ENCODE measurements around the gene PSMD12.
"Not testable (repeated sequence)": the region's sequence is repeated elsewhere in the genome, so short reads cannot be mapped to it uniquely, and the experiment has no call there.

PSMD12 gene

GRCh38 chr17:67310406-67310805, 56.0 kb downstream of the PSMD12 start:
- no peak for DNase-seq (ENCODE audit: low spot score)

GRCh38 chr17:67305446-67306235, 60.7 kb downstream of the PSMD12 start:
- DNase-seq (ENCODE audit: low spot score): not testable (repeated sequence)

GRCh38 chr17:67297454-67297960, 68.9 kb downstream of the PSMD12 start:
- DNase-seq (ENCODE audit: low spot score): no peak

- no peak for DNase-seq (ENCODE audit: low spot score)
Measured at GRCh38 chr17:67294451-67295199, 71.8 kb downstream of the PSMD12 start.

GRCh38 chr17:67293251-67294203, 72.8 kb downstream of the PSMD12 start:
- peak; percentile 72 for DNase-seq (ENCODE audit: low spot score)

- DNase-seq (ENCODE audit: low spot score): no peak
Measured at GRCh38 chr17:67290711-67291291, 75.6 kb downstream of the PSMD12 start.

GRCh38 chr17:67290244-67290643, 76.1 kb downstream of the PSMD12 start:
- DNase-seq (ENCODE audit: low spot score): no peak

GRCh38 chr17:67289181-67289876, 77.0 kb downstream of the PSMD12 start:
- DNase-seq (ENCODE audit: low spot score): no peak
